K562 (cell line): Measurements from ENCODE around the gene ANKS1A. TPM values are rescaled to one million over a fixed set of nuclear protein-coding genes. Genes with fewer than 3 reads are reported as not detected.

ENCODE experiments used
- ARID2 ChIP-seq: fragments of 450-650 bp; IDR thresholded peaks from 2 replicates; pipeline ENCODE4 v1.6.1; 2017; ENCODE audit warnings: antibody characterized with exemption, mild to moderate bottlenecking
- ARID3A ChIP-seq: IDR thresholded peaks from 2 replicates; pipeline ENCODE4 v1.6.1; 2012; ENCODE audit warnings: low read depth, low read length, improper control_type of control experiment, borderline replicate concordance
- BCOR ChIP-seq: fragments of 450-650 bp; IDR thresholded peaks from 2 replicates; pipeline ENCODE4 v1.6.1; 2016
- CREB3 ChIP-seq: fragments of 450-650 bp; conservative IDR thresholded peaks from 2 replicates; pipeline ENCODE4 v1.6.1; 2016; ENCODE audit warnings: missing genetic modification characterization, low read depth, mild to moderate bottlenecking, missing compliant biosample characterization, moderate library complexity
- CREM ChIP-seq: IDR thresholded peaks from 2 replicates; pipeline ENCODE4 v1.6.1; 2014; ENCODE audit warnings: antibody characterized with exemption, low read depth
- DMBX1 ChIP-seq: fragments of 250-450 bp; sonication (Bioruptor Pico); IDR thresholded peaks from 2 replicates; pipeline ENCODE4 v1.8.0; 2022; ENCODE audit warnings: inconsistent platforms, mild to moderate bottlenecking, moderate library complexity, borderline replicate concordance
- L3MBTL2 ChIP-seq: fragments of 450-650 bp; IDR thresholded peaks from 2 replicates; pipeline ENCODE4 v1.6.1; 2016; ENCODE audit warnings: mild to moderate bottlenecking, moderate library complexity
- MEIS2 ChIP-seq: fragments of 450-650 bp; IDR thresholded peaks from 2 replicates; pipeline ENCODE4 v1.6.1; 2014; ENCODE audit warnings: mild to moderate bottlenecking; ENCODE audit not compliant: partially characterized antibody
- PKNOX1 ChIP-seq: fragments of 450-650 bp; IDR thresholded peaks from 2 replicates; pipeline ENCODE4 v1.6.1; 2016
- SAFB ChIP-seq: fragments of 200-400 bp; formaldehyde crosslinking; IDR thresholded peaks from 2 replicates; pipeline ENCODE4 v1.6.1; 2017; ENCODE audit warnings: low read depth, low read length, borderline replicate concordance
- TEAD4 ChIP-seq, 2 experiments: sonication (generic) in 1 of 2; formaldehyde crosslinking in 1 of 2; IDR thresholded peaks; 2 replicates each; pipeline versions ENCODE4 v1.6.1 to v1.8.0; 2012 to 2022; ENCODE audit warnings: borderline replicate concordance in 1 of 2, inconsistent platforms in 1 of 2, low read length in 1 of 2, mild to moderate bottlenecking in 1 of 2, missing genetic modification reagents in 1 of 2
- TOE1 ChIP-seq, 2 experiments: fragments of 450-650 bp in 1 of 2; sonication (generic) in 1 of 2; formaldehyde crosslinking in 1 of 2; IDR thresholded peaks; 2 replicates each; pipeline versions ENCODE4 v1.7.1 to v1.8.0; 2016 to 2022; ENCODE audit warnings: borderline replicate concordance in 2 of 2, mild to moderate bottlenecking in 2 of 2, antibody characterized with exemption in 1 of 2, inconsistent platforms in 1 of 2, low read depth in 1 of 2, missing genetic modification reagents in 1 of 2, moderate library complexity in 1 of 2
- ZBTB8A ChIP-seq: fragments of 450-650 bp; IDR thresholded peaks from 2 replicates; pipeline ENCODE4 v1.6.1; 2018; ENCODE audit warnings: mild to moderate bottlenecking, moderate library complexity; ENCODE audit not compliant: partially characterized antibody
- ZFPM2 ChIP-seq: fragments of 250-450 bp; sonication (Bioruptor Pico); IDR thresholded peaks from 2 replicates; pipeline ENCODE4 v1.5.1; 2022; ENCODE audit warnings: mild to moderate bottlenecking
- ZNF174 ChIP-seq: fragments of 250-450 bp; sonication (Bioruptor Pico); IDR thresholded peaks from 2 replicates; pipeline ENCODE4 v1.4.0; 2020; ENCODE audit warnings: mild to moderate bottlenecking
- ZNF436 ChIP-seq: fragments of 250-450, 450-650 bp; sonication (Bioruptor Pico); formaldehyde crosslinking; IDR thresholded peaks from 2 replicates; pipeline ENCODE4 v1.7.0; 2020; ENCODE audit warnings: mild to moderate bottlenecking
- ZNF57 ChIP-seq: fragments of 450-650 bp; formaldehyde crosslinking; IDR thresholded peaks from 2 replicates; pipeline ENCODE4 v1.4.0; 2020; ENCODE audit warnings: mild to moderate bottlenecking, moderate library complexity
- polyA plus RNA-seq, 8 experiments: library from polyadenylated mRNA; depleted of rRNA in 4 of 8; stranded (reverse) in 5 of 8; unstranded in 3 of 8; fragments of >200 nt; fragmentation: Nextera tagmentation in 2 of 8; fragmentation: Illumina TruSeq in 1 of 8; extraction: Ambion mirVana in 2 of 8; extraction: Trizol in 1 of 8; gene quantifications; 2 replicates each; pipeline versions ENCODE4 v1.2.1 to v1.2.3, GENCODE V29; 2011 to 2014; ENCODE audit warnings: inconsistent platforms in 1 of 8, missing spikeins in 1 of 8
- total RNA-seq, 7 experiments: library from RNA; depleted of rRNA in 6 of 7; stranded (reverse); fragments of >200 nt in 6 of 7; fragmentation: Illumina TruSeq in 2 of 7; extraction: Trizol in 2 of 7; gene quantifications; 2 replicates each; pipeline versions ENCODE4 v1.2.1 to v1.2.3, GENCODE V29; 2011 to 2021; ENCODE audit warnings: low replicate concordance in 1 of 7
- TF ChIP-seq, protein P1 (sequence below): fragments of 450-650 bp; formaldehyde crosslinking; IDR thresholded peaks from 2 replicates; pipeline ENCODE4 v1.4.0; 2022; ENCODE audit warnings: missing genetic modification characterization
- TF ChIP-seq, protein P2 (sequence below): sonication (generic); formaldehyde crosslinking; IDR thresholded peaks from 2 replicates; pipeline ENCODE4 v1.8.0; 2022; ENCODE audit warnings: mild to moderate bottlenecking, missing genetic modification reagents

The ANKS1A gene
- total and polyA plus RNA-seq, 9 of the 15 experiments (the other 6 are each of a cell fraction or from before 2014, with no cell fraction given): 1.1 to 13.8 (median 5.3) TPM

- TF ChIP-seq CREB3 (tag): no peak
- TF ChIP-seq, protein P1, sequence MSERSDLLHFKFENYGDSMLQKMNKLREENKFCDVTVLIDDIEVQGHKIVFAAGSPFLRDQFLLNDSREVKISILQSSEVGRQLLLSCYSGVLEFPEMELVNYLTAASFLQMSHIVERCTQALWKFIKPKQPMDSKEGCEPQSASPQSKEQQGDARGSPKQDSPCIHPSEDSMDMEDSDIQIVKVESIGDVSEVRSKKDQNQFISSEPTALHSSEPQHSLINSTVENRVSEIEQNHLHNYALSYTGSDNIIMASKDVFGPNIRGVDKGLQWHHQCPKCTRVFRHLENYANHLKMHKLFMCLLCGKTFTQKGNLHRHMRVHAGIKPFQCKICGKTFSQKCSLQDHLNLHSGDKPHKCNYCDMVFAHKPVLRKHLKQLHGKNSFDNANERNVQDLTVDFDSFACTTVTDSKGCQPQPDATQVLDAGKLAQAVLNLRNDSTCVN (CRISPR knock-in tag): no peak
- TF ChIP-seq PKNOX1: peak; percentile 47; the same call in 1 of the 2 replicates
- TF ChIP-seq TOE1 (IDR thresholded peaks at IDR 0.05; ENCODE audit: borderline replicate concordance): peak; percentile 75
- no peak for TF ChIP-seq TOE1 (CRISPR knock-in tag; IDR thresholded peaks at IDR 0.05; ENCODE audit: borderline replicate concordance, low read depth)
- TF ChIP-seq ARID3A: peak; percentile 94
- TF ChIP-seq ARID2: no peak
- TF ChIP-seq MEIS2: peak; percentile 88
- TF ChIP-seq CREM: peak; percentile 59; the same call in 1 of the 2 replicates
- TF ChIP-seq, protein P2, sequence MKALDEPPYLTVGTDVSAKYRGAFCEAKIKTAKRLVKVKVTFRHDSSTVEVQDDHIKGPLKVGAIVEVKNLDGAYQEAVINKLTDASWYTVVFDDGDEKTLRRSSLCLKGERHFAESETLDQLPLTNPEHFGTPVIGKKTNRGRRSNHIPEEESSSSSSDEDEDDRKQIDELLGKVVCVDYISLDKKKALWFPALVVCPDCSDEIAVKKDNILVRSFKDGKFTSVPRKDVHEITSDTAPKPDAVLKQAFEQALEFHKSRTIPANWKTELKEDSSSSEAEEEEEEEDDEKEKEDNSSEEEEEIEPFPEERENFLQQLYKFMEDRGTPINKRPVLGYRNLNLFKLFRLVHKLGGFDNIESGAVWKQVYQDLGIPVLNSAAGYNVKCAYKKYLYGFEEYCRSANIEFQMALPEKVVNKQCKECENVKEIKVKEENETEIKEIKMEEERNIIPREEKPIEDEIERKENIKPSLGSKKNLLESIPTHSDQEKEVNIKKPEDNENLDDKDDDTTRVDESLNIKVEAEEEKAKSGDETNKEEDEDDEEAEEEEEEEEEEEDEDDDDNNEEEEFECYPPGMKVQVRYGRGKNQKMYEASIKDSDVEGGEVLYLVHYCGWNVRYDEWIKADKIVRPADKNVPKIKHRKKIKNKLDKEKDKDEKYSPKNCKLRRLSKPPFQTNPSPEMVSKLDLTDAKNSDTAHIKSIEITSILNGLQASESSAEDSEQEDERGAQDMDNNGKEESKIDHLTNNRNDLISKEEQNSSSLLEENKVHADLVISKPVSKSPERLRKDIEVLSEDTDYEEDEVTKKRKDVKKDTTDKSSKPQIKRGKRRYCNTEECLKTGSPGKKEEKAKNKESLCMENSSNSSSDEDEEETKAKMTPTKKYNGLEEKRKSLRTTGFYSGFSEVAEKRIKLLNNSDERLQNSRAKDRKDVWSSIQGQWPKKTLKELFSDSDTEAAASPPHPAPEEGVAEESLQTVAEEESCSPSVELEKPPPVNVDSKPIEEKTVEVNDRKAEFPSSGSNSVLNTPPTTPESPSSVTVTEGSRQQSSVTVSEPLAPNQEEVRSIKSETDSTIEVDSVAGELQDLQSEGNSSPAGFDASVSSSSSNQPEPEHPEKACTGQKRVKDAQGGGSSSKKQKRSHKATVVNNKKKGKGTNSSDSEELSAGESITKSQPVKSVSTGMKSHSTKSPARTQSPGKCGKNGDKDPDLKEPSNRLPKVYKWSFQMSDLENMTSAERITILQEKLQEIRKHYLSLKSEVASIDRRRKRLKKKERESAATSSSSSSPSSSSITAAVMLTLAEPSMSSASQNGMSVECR: no peak
- no peak for TF ChIP-seq ZNF436 (CRISPR knock-in tag)
- peak; percentile 98 for TF ChIP-seq TEAD4 (IDR thresholded peaks at IDR 0.05; ENCODE audit: low read length)
- TF ChIP-seq TEAD4 (CRISPR knock-in tag; IDR thresholded peaks at IDR 0.05; ENCODE audit: borderline replicate concordance): no peak
- peak; percentile 76 for TF ChIP-seq L3MBTL2
- no peak for TF ChIP-seq ZNF174
- no peak for TF ChIP-seq DMBX1 (CRISPR knock-in tag)
- no peak for TF ChIP-seq ZNF57 (CRISPR knock-in tag)
- no peak for TF ChIP-seq ZFPM2
- TF ChIP-seq SAFB: no peak
- 0 out of 2 replicates have a peak, but pooled peaks have one; percentile 40 for TF ChIP-seq BCOR
- no peak for TF ChIP-seq ZBTB8A
Observed at GRCh38 chr6:34865107-34865506, 23.9 kb upstream of the ANKS1A start (continued).
